Thyroid gland (tissue), 4 donors: ENCODE data around the gene NTN5. TPM values are rescaled to one million over a fixed set of nuclear protein-coding genes. Genes with fewer than 3 reads are reported as not detected.

Experiments
- DNase-seq, 2 donors: peaks; one replicate each; pipeline ENCODE4 v3.0.0-alpha.2; 2019
- H3K27ac ChIP-seq, 3 donors: fragments of 200-600 bp; sonication (generic); 1 replicate in 2 of 3; 2 replicates in 1 of 3; pipeline ENCODE4 v1.5.1; 2016 to 2019; ENCODE audit warnings: mild to moderate bottlenecking in 1 of 3, moderate library complexity in 1 of 3
- H3K27me3 ChIP-seq: fragments of 200-600 bp; sonication (generic); one replicate; pipeline ENCODE4 v1.5.1; 2019
- H3K36me3 ChIP-seq, 2 donors: fragments of 200-600 bp; sonication (generic); one replicate each; pipeline ENCODE4 v1.5.1; 2016 to 2019
- H3K4me1 ChIP-seq, 2 donors: fragments of 200-600 bp; sonication (generic); one replicate each; pipeline ENCODE4 v1.5.1; 2017 to 2019
- H3K4me3 ChIP-seq, 3 donors: fragments of 200-600 bp; sonication (generic); replicated peaks in 1 of 3; 1 replicate in 2 of 3; 2 replicates in 1 of 3; pipeline ENCODE4 v1.5.1; 2016; ENCODE audit warnings: mild to moderate bottlenecking in 1 of 3
- H3K9me3 ChIP-seq: fragments of 200-600 bp; sonication (generic); one replicate; pipeline ENCODE4 v1.5.1; 2017
- CTCF ChIP-seq, 6 experiments: fragments of 200-600 bp in 3 of 6; fragments of 450-650 bp in 3 of 6; sonication (generic) in 3 of 6; IDR thresholded peaks; one replicate each; pipeline ENCODE4 v1.5.1; 2016 to 2019; ENCODE audit warnings: antibody characterized with exemption in 6 of 6, mild to moderate bottlenecking in 2 of 6, inconsistent platforms in 1 of 6, moderate library complexity in 1 of 6
- POLR2A ChIP-seq, 2 donors: fragments of 450-650 bp; IDR thresholded peaks; one replicate each; pipeline ENCODE4 v1.6.1; 2017; ENCODE audit warnings: antibody characterized with exemption in 2 of 2, mild to moderate bottlenecking in 2 of 2, moderate library complexity in 1 of 2
- WGBS, 2 donors: methylation state at CpG; one replicate each; pipeline ENCODE4 v1.1.5; 2017; 5-methylcytosine and 5-hydroxymethylcytosine counted together
- intact Hi-C: fragments of 100-400 bp; cut with DNase I; formaldehyde crosslinking; loops from one replicate; pipeline ENCODE4 v1.15.1; 2023
- total RNA-seq, 4 donors: library from RNA; depleted of rRNA; stranded (reverse); fragments of >200 nt; gene quantifications; one replicate each; pipeline ENCODE4 v1.2.3, GENCODE V29; 2016

NTN5 gene, protein sequence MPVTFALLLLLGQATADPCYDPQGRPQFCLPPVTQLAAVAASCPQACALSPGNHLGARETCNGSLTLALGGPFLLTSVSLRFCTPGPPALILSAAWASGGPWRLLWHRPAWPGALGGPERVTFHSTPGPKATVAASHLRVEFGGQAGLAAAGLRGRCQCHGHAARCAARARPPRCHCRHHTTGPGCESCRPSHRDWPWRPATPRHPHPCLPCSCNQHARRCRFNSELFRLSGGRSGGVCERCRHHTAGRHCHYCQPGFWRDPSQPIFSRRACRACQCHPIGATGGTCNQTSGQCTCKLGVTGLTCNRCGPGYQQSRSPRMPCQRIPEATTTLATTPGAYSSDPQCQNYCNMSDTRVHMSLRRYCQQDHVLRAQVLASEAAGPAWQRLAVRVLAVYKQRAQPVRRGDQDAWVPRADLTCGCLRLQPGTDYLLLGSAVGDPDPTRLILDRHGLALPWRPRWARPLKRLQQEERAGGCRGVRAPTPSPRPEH
- total RNA-seq: 1 to 10 TPM in 1 of 4 donors, under 1 TPM in 2, not detected in 1; 0.45 to 1.2 (median 0.78) TPM

DNA sequence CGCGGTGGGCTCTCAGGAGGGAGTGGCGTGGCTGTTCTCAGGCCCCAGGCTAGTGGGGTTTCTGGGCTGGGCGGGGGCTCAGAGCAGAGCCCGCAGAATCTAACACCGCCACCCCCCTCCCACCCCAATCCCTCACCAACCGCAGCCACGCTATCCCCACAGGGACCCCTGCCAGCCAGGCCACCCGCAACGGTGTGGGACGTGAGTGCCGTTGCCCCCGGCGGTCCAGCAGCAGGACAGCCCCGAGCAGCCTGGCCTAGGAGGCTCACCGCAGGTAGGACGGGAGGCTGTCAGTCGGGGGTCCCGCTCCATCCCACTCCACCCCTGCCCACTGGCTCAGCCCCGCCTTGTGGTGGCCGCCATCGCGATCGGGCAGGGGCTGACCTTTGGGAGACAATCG lies at the start of gene NTN5:
Gene NTN5 (minus strand): TSS at position 24 of the 400 bp plus-strand sequence. CDS start 2,031 bp downstream, outside the sequence.
- Histone ChIP-seq H3K27me3 (no peaks in the 10 kb centered on the region), H3K27ac (no peak within 1 kb of the TSS), H3K4me1 (peaks cover 6 to 7% of the 10 kb centered on the region in 2 donors), H3K4me3 (no peak within 1 kb of the TSS), H3K9me3 (no peaks in the 10 kb centered on the region), H3K36me3 (no peaks in the 10 kb centered on the region)
- DNase-seq: no peak
- 78 to 80% methylated on average over 1 to 14 of the region's 25 CpGs for WGBS, 2 donors
- intact Hi-C loops: no loop called here
- TF ChIP-seq CTCF (IDR thresholded peaks at IDR 0.05): no peak
- TF ChIP-seq POLR2A (IDR thresholded peaks at IDR 0.05): no peak

GRCh38 chr19:48722196-48722708 lies 49.4 kb upstream of the NTN5 start:
- WGBS, 2 donors: 81 to 87% methylated on average over 11 of the region's 11 CpGs
- Histone ChIP-seq H3K27me3 (no peaks in the 10 kb centered on the region), H3K27ac (no peak overlapping the region), H3K36me3 (no peaks in the 10 kb centered on the region), H3K9me3 (no peaks in the 10 kb centered on the region), H3K4me1 (peaks cover 13 to 25% of the 10 kb centered on the region in 2 donors), H3K4me3 (no peak overlapping the region)
- intact Hi-C loops: no loop called here
- no peak for DNase-seq
- TF ChIP-seq CTCF (IDR thresholded peaks at IDR 0.05) (no peak), POLR2A (IDR thresholded peaks at IDR 0.05) (no peak)

GRCh38 chr19:48720613-48721296 lies 47.9 kb upstream of the NTN5 start:
- peak; percentile 100 for DNase-seq
- H3K9me3 ChIP-seq: no peaks in the 10 kb centered on the region
- WGBS, 2 donors: 15 to 30% methylated on average over 34 to 42 of the region's 42 CpGs
- no peaks in the 10 kb centered on the region for H3K36me3 ChIP-seq
- TF ChIP-seq POLR2A (IDR thresholded peaks at IDR 0.05) (peak in 1 of 2 donors; percentile 11), CTCF (IDR thresholded peaks at IDR 0.05) (no peak)
- no peaks in the 10 kb centered on the region for H3K27me3 ChIP-seq
- peaks cover 23 to 37% of the 10 kb centered on the region in 2 donors for H3K4me1 ChIP-seq
- peak overlapping the region; percentile 64 to 80 (median 70) for H3K27ac ChIP-seq
- intact Hi-C loops: no loop called here
- peak overlapping the region; percentile 39 to 52 (median 43) for H3K4me3 ChIP-seq

DNA sequence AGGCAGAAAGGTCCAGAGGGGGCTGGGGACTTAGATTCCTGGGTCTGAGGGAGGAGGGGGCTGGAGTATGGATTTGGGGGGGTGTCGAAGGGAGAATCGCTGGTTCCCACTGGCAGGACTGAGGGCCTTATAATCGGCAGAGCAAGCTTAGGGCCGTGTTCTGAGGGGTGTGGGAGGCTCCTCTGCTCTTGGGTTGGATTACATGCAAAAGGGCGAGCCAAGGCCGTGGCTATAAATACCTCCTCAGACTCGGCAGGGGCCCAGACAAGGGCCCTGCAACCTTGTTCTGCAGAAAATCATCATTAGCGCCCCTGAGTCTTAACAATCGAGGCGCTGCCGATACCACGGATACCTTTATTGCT lies 47.4 kb upstream of the NTN5 start:
- no peak overlapping the region for H3K4me3 ChIP-seq
- H3K27me3 ChIP-seq: no peaks in the 10 kb centered on the region
- 36 to 42% methylated on average over 11 to 12 of the region's 12 CpGs for WGBS, 2 donors
- intact Hi-C loops: no loop called here
- no peak for DNase-seq
- H3K9me3 ChIP-seq: no peaks in the 10 kb centered on the region
- H3K4me1 ChIP-seq: peaks cover 23 to 42% of the 10 kb centered on the region in 2 donors
- peak overlapping the region in 1 of 3 donors; percentile 80 for H3K27ac ChIP-seq
- no peaks in the 10 kb centered on the region for H3K36me3 ChIP-seq
- no peak for TF ChIP-seq POLR2A (IDR thresholded peaks at IDR 0.05)
- TF ChIP-seq CTCF (IDR thresholded peaks at IDR 0.05): no peak
